Spinal cord (tissue), 10 donors: ENCODE measurements around the gene KEL. TPM values are rescaled to one million over a fixed set of nuclear protein-coding genes. Genes with fewer than 3 reads are reported as not detected.

ENCODE experiments used
- DNase-seq, 6 donors: peaks; one replicate each; pipeline versions ENCODE4 v3.0.0 to v3.0.0-alpha.2; 2013 to 2015; ENCODE audit warnings: low spot score in 6 of 6, low read depth in 4 of 6
- H3K27ac ChIP-seq: one replicate; pipeline ENCODE4 v1.5.1; 2013; ENCODE audit warnings: low read depth, low read length, control low read depth
- H3K27me3 ChIP-seq: one replicate; pipeline ENCODE4 v1.6.1; 2013; ENCODE audit warnings: low read length; ENCODE audit not compliant: control insufficient read depth, insufficient read depth
- H3K36me3 ChIP-seq: one replicate; pipeline ENCODE4 v1.6.1; 2013; ENCODE audit warnings: low read length; ENCODE audit not compliant: control insufficient read depth, insufficient read depth
- H3K4me1 ChIP-seq: one replicate; pipeline ENCODE4 v1.6.1; 2013; ENCODE audit warnings: low read length; ENCODE audit not compliant: control insufficient read depth, insufficient read depth
- H3K4me3 ChIP-seq: one replicate; pipeline ENCODE4 v1.5.1; 2013; ENCODE audit warnings: low read depth, low read length, control low read depth
- H3K9me3 ChIP-seq: one replicate; pipeline ENCODE4 v1.6.1; 2013; ENCODE audit warnings: low read length; ENCODE audit not compliant: control insufficient read depth, insufficient read depth
- WGBS: methylation state at CpG from one replicate; pipeline ENCODE4 v1.1.5; 2013; ENCODE audit warnings: missing lambda C conversion rate; ENCODE audit not compliant: insufficient coverage; 5-methylcytosine and 5-hydroxymethylcytosine counted together
- polyA plus RNA-seq, 2 donors: library from polyadenylated mRNA; unstranded; fragments of 120-200 nt; gene quantifications; one replicate each; pipeline ENCODE4 v1.2.1, GENCODE V29; 2013; ENCODE audit not compliant: insufficient read length in 2 of 2
- total RNA-seq, 2 donors: library from RNA; depleted of rRNA in 1 of 2; stranded (reverse); fragments of 120-200 nt in 1 of 2; fragments of >200 nt in 1 of 2; gene quantifications; one replicate each; pipeline versions ENCODE4 v1.2.3 to v1.2.4, GENCODE V29; 2013 to 2014
- donor health status: healthy.

KEL gene
- total and polyA plus RNA-seq, 4 donors, result 0.60 to 3.4 (median 1.3) TPM

- DNase-seq, result no peak
- H3K4me1 ChIP-seq, result no peaks in the 10 kb centered on the region
- no peaks in the 10 kb centered on the region for H3K27me3 ChIP-seq
- no peak overlapping the region for H3K4me3 ChIP-seq
- WGBS, result 90% methylated on average over 2 of the region's 2 CpGs
- H3K36me3 ChIP-seq, result no peaks in the 10 kb centered on the region
- no peaks in the 10 kb centered on the region for H3K9me3 ChIP-seq
- no peak overlapping the region for H3K27ac ChIP-seq
Measured at GRCh38 chr7:142963993-142964392, 1.8 kb upstream of the KEL start.

DNA sequence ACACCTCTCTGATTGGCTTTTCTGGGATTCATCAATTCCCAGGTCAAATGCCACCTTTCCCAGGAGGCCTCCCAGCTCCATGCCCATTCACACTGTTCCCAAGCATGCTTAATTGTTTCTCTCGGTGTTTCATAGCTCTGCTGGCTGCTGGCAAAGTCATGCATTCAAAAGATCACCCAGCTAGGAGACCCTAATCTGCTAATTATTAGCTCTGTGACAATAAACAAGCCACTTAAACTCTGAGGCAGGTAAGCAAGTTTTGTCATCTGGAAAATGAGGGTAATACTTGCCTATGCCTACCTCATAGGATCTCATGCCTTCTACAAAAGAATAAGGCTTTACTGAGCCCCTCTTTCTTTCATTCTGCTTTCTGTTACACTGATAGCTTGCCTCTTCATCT lies 828 bp upstream of the KEL start:
- WGBS, result no CpG with 5 or more reads among the region's 1 CpG
- Histone ChIP-seq H3K27ac (no peak overlapping the region), H3K36me3 (no peaks in the 10 kb centered on the region), H3K27me3 (no peaks in the 10 kb centered on the region), H3K4me3 (no peak overlapping the region), H3K4me1 (no peaks in the 10 kb centered on the region), H3K9me3 (no peaks in the 10 kb centered on the region)
- DNase-seq, result peak in 1 of 6 donors; percentile 47

DNA sequence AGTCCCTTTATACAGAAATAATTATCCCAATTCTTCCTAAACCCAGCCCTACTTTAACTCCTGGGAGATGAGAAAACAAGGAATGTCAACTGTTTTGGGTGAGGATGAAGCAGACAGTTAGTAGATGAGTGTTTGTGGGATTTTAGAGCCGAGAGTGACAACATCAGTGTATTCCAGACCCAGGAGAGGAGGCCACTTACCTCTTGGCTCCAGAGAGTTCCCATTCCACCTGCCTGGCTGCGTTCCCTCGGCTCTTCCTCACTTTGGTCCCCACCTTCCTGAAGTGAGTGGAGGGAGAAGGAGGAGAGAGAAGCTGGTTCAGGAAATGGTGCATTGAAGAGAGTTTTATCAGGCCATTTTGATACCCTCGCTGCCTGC lies 579 bp downstream of the KEL start:
- H3K27me3 ChIP-seq, result no peaks in the 10 kb centered on the region
- no peak overlapping the region for H3K4me3 ChIP-seq
- no peaks in the 10 kb centered on the region for H3K9me3 ChIP-seq
- H3K27ac ChIP-seq, result no peak overlapping the region
- H3K36me3 ChIP-seq, result no peaks in the 10 kb centered on the region
- DNase-seq, result no peak
- no peaks in the 10 kb centered on the region for H3K4me1 ChIP-seq
- 100% methylated on average over 2 of the region's 4 CpGs for WGBS

DNA sequence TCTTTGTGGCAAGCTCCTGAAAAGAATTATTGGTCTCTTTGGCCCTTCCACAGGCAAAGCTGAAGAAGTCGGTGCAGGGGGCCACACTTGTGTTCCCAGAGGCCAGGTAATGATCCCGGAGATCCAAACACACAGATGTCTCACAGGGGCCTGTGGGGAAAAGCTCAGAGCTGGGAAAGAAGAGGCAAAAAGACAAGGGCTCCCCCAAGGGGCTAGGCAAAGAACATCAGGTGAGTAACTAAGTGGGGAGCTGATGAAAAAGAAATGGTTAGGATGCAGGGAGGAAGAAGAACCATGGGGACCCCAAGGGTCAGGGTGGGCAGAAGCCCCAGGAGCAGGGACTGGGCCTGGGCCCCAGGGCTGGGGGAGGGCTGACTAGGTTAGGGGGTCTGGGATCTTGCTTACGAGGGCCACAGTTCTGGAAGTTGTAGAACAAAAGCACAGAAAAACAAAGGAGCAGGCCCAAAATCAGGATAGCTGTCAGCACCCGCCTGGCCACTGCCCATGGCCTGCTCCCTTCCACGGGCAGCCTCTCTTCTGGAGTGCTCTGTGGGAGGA lies 1.1 kb downstream of the KEL start:
- WGBS, result 98% methylated on average over 4 of the region's 5 CpGs
- H3K27ac ChIP-seq, result no peak overlapping the region

GRCh38 chr7:142959202-142959601 lies 3.0 kb downstream of the KEL start:
- peaks cover 2% of the 10 kb centered on the region for H3K9me3 ChIP-seq
- H3K4me3 ChIP-seq, result no peak overlapping the region
- no peak overlapping the region for H3K27ac ChIP-seq
- H3K27me3 ChIP-seq, result no peaks in the 10 kb centered on the region
- no peaks in the 10 kb centered on the region for H3K4me1 ChIP-seq
- DNase-seq, result no peak
- H3K36me3 ChIP-seq, result no peaks in the 10 kb centered on the region

More for the DNA sequence above, 1.1 kb downstream of the KEL start:
- Histone ChIP-seq H3K9me3 (no peaks in the 10 kb centered on the region), H3K4me3 (no peak overlapping the region), H3K27me3 (no peaks in the 10 kb centered on the region), H3K4me1 (no peaks in the 10 kb centered on the region), H3K36me3 (no peaks in the 10 kb centered on the region)
- no peak for DNase-seq

GRCh38 chr7:142957723-142958122 lies 4.4 kb downstream of the KEL start:
- Histone ChIP-seq H3K4me1 (no peaks in the 10 kb centered on the region), H3K27me3 (no peaks in the 10 kb centered on the region), H3K36me3 (no peaks in the 10 kb centered on the region), H3K27ac (no peak overlapping the region), H3K9me3 (peaks cover 2% of the 10 kb centered on the region), H3K4me3 (no peak overlapping the region)
- no peak for DNase-seq
- WGBS, result 72% methylated on average over 7 of the region's 8 CpGs

- no peaks in the 10 kb centered on the region for H3K36me3 ChIP-seq
- DNase-seq, result no peak
- H3K27ac ChIP-seq, result no peak overlapping the region
- H3K27me3 ChIP-seq, result no peaks in the 10 kb centered on the region
- 83% methylated on average over 2 of the region's 3 CpGs for WGBS
- no peaks in the 10 kb centered on the region for H3K4me1 ChIP-seq
- H3K9me3 ChIP-seq, result peaks cover 2% of the 10 kb centered on the region
- H3K4me3 ChIP-seq, result no peak overlapping the region
Measured at GRCh38 chr7:142956951-142957623, 5.1 kb downstream of the KEL start.

- no peaks in the 10 kb centered on the region for H3K4me1 ChIP-seq
- DNase-seq, result no peak
- no peaks in the 10 kb centered on the region for H3K36me3 ChIP-seq
- H3K9me3 ChIP-seq, result peaks cover 2% of the 10 kb centered on the region
- H3K27ac ChIP-seq, result no peak overlapping the region
- H3K27me3 ChIP-seq, result no peaks in the 10 kb centered on the region
- no peak overlapping the region for H3K4me3 ChIP-seq
Measured at GRCh38 chr7:142954680-142955268, 7.4 kb downstream of the KEL start.

GRCh38 chr7:142950235-142950634 lies 11.9 kb downstream of the KEL start:
- no peaks in the 10 kb centered on the region for H3K27me3 ChIP-seq

DNA sequence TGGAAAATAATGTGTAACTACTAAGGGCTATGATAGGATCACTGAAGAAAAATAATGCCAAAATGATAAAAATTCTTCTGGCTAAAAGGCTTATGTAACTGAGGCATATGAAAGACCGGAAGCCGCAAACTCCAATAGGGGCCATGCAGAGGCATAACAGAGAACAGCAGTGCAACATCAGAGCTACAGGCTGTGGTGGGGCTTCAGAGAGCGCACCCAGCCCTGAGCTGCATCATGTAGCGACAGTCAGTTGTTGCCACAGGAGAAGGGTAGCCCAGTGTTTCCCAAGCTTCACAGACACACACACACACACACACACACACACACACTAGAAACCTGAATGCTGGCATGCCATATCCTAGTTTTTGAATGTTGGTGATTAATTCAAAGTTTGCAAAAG lies 13.6 kb downstream of the KEL start:
- Histone ChIP-seq H3K4me3 (no peak overlapping the region), H3K27ac (no peak overlapping the region), H3K9me3 (no peaks in the 10 kb centered on the region), H3K4me1 (no peaks in the 10 kb centered on the region), H3K27me3 (no peaks in the 10 kb centered on the region), H3K36me3 (no peaks in the 10 kb centered on the region)
- 89% methylated on average over 4 of the region's 4 CpGs for WGBS
- no peak for DNase-seq

More at GRCh38 chr7:142950235-142950634, 11.9 kb downstream of the KEL start:
- no peak for DNase-seq
- peaks cover 2% of the 10 kb centered on the region for H3K9me3 ChIP-seq
- H3K4me1 ChIP-seq, result no peaks in the 10 kb centered on the region
- no peak overlapping the region for H3K4me3 ChIP-seq
- H3K36me3 ChIP-seq, result no peaks in the 10 kb centered on the region
- H3K27ac ChIP-seq, result no peak overlapping the region
